Measurements from ENCODE around the gene MAPK11.

DNA sequence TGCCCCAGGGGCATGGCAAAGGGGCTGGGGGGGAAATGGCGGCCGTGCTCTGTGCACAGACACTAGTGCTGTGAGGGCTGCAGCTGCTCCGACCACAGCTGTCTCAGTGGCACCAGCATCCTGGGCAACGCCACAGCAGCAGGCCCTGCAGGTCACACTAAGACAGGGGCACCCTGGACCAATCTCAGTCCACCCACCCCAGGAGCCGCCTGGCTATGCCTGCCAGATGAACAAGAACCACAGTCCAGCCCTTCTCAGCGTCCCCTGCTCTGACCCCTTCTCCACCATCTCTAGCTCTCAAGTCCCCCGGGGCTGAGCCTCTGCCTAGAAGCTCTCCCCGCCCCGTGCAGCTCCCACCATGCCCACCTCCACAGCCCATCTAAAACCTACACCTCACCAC is 41.8 kb downstream of the MAPK11 start:
- TF ChIP-seq, protein P1, sequence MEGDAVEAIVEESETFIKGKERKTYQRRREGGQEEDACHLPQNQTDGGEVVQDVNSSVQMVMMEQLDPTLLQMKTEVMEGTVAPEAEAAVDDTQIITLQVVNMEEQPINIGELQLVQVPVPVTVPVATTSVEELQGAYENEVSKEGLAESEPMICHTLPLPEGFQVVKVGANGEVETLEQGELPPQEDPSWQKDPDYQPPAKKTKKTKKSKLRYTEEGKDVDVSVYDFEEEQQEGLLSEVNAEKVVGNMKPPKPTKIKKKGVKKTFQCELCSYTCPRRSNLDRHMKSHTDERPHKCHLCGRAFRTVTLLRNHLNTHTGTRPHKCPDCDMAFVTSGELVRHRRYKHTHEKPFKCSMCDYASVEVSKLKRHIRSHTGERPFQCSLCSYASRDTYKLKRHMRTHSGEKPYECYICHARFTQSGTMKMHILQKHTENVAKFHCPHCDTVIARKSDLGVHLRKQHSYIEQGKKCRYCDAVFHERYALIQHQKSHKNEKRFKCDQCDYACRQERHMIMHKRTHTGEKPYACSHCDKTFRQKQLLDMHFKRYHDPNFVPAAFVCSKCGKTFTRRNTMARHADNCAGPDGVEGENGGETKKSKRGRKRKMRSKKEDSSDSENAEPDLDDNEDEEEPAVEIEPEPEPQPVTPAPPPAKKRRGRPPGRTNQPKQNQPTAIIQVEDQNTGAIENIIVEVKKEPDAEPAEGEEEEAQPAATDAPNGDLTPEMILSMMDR (IDR thresholded peaks at IDR 0.05) = no peak
- TF ChIP-seq POLR2A (IDR thresholded peaks at IDR 0.05) = no peak
- TF ChIP-seq POLR2AphosphoS5 (IDR thresholded peaks at IDR 0.05) = no peak

All from prostate gland (tissue), 2 donors.